ENCODE measurements around the gene PRKCE. TPM values are rescaled to one million over a fixed set of nuclear protein-coding genes. Genes with fewer than 3 reads are reported as not detected.

Gene PRKCE
- total and polyA plus RNA-seq, 2 donors (not counting 3 experiments of a cell fraction or from before 2014, with no cell fraction given): 27.9 to 33.9 TPM

- Histone ChIP-seq H3K9me1 (replicated peaks; ENCODE audit: control insufficient read depth, extremely low read depth, insufficient read depth, low read length) (no peaks in the 10 kb centered on the region), H3K4me3 (replicated peaks in 1 of 3; ENCODE audit: insufficient read depth in 1 of 3, low read depth in 1 of 3, low read length in 3 of 3) (no peak overlapping the region), H3K9me3 (replicated peaks; ENCODE audit: control insufficient read depth, insufficient read depth, low read length) (no peaks in the 10 kb centered on the region), H2AFZ (ENCODE audit: low read depth, low read length) (no peak overlapping the region), H3K4me2 (ENCODE audit: insufficient read depth, low read length) (peak overlapping the region; percentile 9), H3K27ac (ENCODE audit: insufficient read depth, low read depth, low read length) (no peak overlapping the region), H3K79me2 (ENCODE audit: control insufficient read depth, insufficient read depth, low read length) (no peaks in the 10 kb centered on the region), H3K4me1 (ENCODE audit: control insufficient read depth, extremely low read depth, insufficient read depth, low read length) (peaks cover 8% of the 10 kb centered on the region), H3K9ac (replicated peaks; ENCODE audit: extremely low read depth, insufficient read depth, low read length) (no peak overlapping the region), H3K27me3 (ENCODE audit: control insufficient read depth in 2 of 2, insufficient read depth in 2 of 2, low read length in 2 of 2) (no peaks in the 10 kb centered on the region), H3K36me3 (ENCODE audit: control insufficient read depth in 2 of 2, extremely low read depth in 1 of 2, insufficient read depth in 2 of 2, low read length in 2 of 2) (peaks cover 0 to 2% of the 10 kb centered on the region in 2 experiments), H4K20me1 (replicated peaks; ENCODE audit: control insufficient read depth, extremely low read depth, insufficient read depth, low read length) (no peaks in the 10 kb centered on the region)
- TF ChIP-seq GATA2 (IDR thresholded peaks at IDR 0.05; ENCODE audit: insufficient read depth, insufficient read length, low read depth, low read length): no peak
- TF ChIP-seq POLR2AphosphoS5 (IDR thresholded peaks at IDR 0.05; ENCODE audit: insufficient read depth, low read depth, low read length): no peak
- TF ChIP-seq JUN (IDR thresholded peaks at IDR 0.05; ENCODE audit: borderline replicate concordance, insufficient read depth, insufficient read length, low read depth): no peak
- TF ChIP-seq POLR2A (IDR thresholded peaks at IDR 0.05; ENCODE audit: low read depth, low read length): no peak
- no peak for TF ChIP-seq CTCF (IDR thresholded peaks at IDR 0.05; ENCODE audit: extremely low read depth in 1 of 2, insufficient read depth in 1 of 2, low read depth in 1 of 2, low read length in 2 of 2)
- no peak for TF ChIP-seq FOS (IDR thresholded peaks at IDR 0.05; ENCODE audit: borderline replicate concordance, insufficient read depth, low read length)
- no peak for TF ChIP-seq MAX (IDR thresholded peaks at IDR 0.05; ENCODE audit: insufficient read depth, insufficient read length)
- TF ChIP-seq MYC (IDR thresholded peaks at IDR 0.05; ENCODE audit: low read depth, low read length): no peak
- no peak for TF ChIP-seq EZH2 (IDR thresholded peaks at IDR 0.05; ENCODE audit: borderline replicate concordance, low read depth, low read length, severe bottlenecking)
- DNase-seq (ENCODE audit: low read depth, low spot score) (peak; percentile 10), FAIRE-seq (peak; percentile 76)
- CTCF ChIA-PET: interaction anchor here (2.7 kb wide), 1 partner anchor 8 kb away, joined by 10 read pairs; no protein-coding TSS in a partner anchor
- intact Hi-C loops (cut with micrococcal nuclease): no loop called here
- dilution Hi-C loops (cut with MboI; ENCODE audit: extremely low pct_ligation_motif_present, low sequenced_read_pairs): no loop called here
- POLR2A ChIA-PET: no interaction called here
- no TSS peak for BruUV-seq (replicated peaks)
Observed at GRCh38 chr2:45984896-45985473, 333.5 kb downstream of the PRKCE start.
